GM06990 (cell line): ENCODE data around the gene TMEM158.

Experiments
- DNase-seq: peaks from one replicate; pipeline ENCODE4 v3.0.0-alpha.2; 2011; ENCODE audit not compliant: insufficient read length; ENCODE audit errors: extremely low read depth
- H3K27me3 ChIP-seq: replicated peaks from 2 replicates; pipeline ENCODE4 v1.6.0; 2011; ENCODE audit warnings: low read length; ENCODE audit not compliant: control insufficient read depth, insufficient read depth
- H3K36me3 ChIP-seq: 2 replicates; pipeline ENCODE4 v1.5.1; 2011; ENCODE audit warnings: low read length; ENCODE audit not compliant: control insufficient read depth, insufficient read depth
- H3K4me3 ChIP-seq: replicated peaks from 2 replicates; pipeline ENCODE4 v1.5.1; 2011; ENCODE audit warnings: low read depth, mild to moderate bottlenecking, control low read depth, low read length
- CTCF ChIP-seq: IDR thresholded peaks from 2 replicates; pipeline ENCODE4 v1.5.1; 2011; ENCODE audit warnings: low read length, control low read depth, mild to moderate bottlenecking, inconsistent platforms; ENCODE audit not compliant: insufficient read depth, poor library complexity, severe bottlenecking

Gene TMEM158

GRCh38 chr3:45207446-45207845 lies 18.6 kb downstream of the TMEM158 start:
- Histone ChIP-seq H3K27me3 (peaks cover 1% of the 10 kb centered on the region), H3K4me3 (no peak overlapping the region), H3K36me3 (no peaks in the 10 kb centered on the region)
- DNase-seq: no peak
- TF ChIP-seq CTCF: no peak

GRCh38 chr3:45205126-45205525 lies 21.0 kb downstream of the TMEM158 start:
- H3K36me3 ChIP-seq: no peaks in the 10 kb centered on the region
- no peak overlapping the region for H3K4me3 ChIP-seq
- no peaks in the 10 kb centered on the region for H3K27me3 ChIP-seq
- no peak for DNase-seq
- TF ChIP-seq CTCF: no peak

- Histone ChIP-seq H3K36me3 (no peaks in the 10 kb centered on the region), H3K4me3 (no peak overlapping the region), H3K27me3 (no peaks in the 10 kb centered on the region)
- no peak for TF ChIP-seq CTCF
- DNase-seq: no peak
Measured at GRCh38 chr3:45204136-45204535, 22.0 kb downstream of the TMEM158 start.

- Histone ChIP-seq H3K36me3 (no peaks in the 10 kb centered on the region), H3K27me3 (no peaks in the 10 kb centered on the region), H3K4me3 (no peak overlapping the region)
- no peak for DNase-seq
- TF ChIP-seq CTCF: no peak
Measured at GRCh38 chr3:45199837-45200648, 26.0 kb downstream of the TMEM158 start.

GRCh38 chr3:45198264-45199260 lies 27.5 kb downstream of the TMEM158 start:
- H3K27me3 ChIP-seq: no peaks in the 10 kb centered on the region
- no peak for TF ChIP-seq CTCF
- H3K36me3 ChIP-seq: no peaks in the 10 kb centered on the region
- H3K4me3 ChIP-seq: no peak overlapping the region
- DNase-seq: no peak
